GM12874 (cell line): ENCODE measurements around the gene SMARCAL1.

Experiments used
- TF ChIP-seq, protein P1 (sequence below): IDR thresholded peaks from 2 replicates; pipeline ENCODE4 v1.5.1; 2011; ENCODE audit warnings: low read depth, mild to moderate bottlenecking, control low read depth, low read length, moderate library complexity; ENCODE audit not compliant: insufficient read depth

The SMARCAL1 gene

DNA sequence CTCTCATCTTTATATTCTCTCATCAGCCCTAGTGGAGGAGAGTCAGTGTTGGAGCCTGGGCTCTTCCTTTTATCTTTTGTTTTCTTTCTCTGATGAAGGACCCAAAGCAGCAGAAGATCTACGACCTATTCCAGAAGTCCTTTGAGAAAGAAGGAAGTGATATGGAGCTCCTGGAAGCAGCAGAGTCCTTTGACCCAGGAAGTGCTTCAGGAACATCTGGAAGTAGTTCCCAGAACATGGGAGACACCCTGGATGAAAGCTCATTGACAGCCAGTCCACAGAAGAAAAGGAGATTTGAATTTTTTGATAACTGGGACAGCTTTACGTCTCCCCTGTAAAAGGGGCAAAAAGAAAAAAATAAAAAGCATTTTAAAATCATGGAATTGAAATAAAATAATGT, 70.4 kb downstream of the SMARCAL1 start:
- TF ChIP-seq, protein P1, sequence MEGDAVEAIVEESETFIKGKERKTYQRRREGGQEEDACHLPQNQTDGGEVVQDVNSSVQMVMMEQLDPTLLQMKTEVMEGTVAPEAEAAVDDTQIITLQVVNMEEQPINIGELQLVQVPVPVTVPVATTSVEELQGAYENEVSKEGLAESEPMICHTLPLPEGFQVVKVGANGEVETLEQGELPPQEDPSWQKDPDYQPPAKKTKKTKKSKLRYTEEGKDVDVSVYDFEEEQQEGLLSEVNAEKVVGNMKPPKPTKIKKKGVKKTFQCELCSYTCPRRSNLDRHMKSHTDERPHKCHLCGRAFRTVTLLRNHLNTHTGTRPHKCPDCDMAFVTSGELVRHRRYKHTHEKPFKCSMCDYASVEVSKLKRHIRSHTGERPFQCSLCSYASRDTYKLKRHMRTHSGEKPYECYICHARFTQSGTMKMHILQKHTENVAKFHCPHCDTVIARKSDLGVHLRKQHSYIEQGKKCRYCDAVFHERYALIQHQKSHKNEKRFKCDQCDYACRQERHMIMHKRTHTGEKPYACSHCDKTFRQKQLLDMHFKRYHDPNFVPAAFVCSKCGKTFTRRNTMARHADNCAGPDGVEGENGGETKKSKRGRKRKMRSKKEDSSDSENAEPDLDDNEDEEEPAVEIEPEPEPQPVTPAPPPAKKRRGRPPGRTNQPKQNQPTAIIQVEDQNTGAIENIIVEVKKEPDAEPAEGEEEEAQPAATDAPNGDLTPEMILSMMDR: no peak

DNA sequence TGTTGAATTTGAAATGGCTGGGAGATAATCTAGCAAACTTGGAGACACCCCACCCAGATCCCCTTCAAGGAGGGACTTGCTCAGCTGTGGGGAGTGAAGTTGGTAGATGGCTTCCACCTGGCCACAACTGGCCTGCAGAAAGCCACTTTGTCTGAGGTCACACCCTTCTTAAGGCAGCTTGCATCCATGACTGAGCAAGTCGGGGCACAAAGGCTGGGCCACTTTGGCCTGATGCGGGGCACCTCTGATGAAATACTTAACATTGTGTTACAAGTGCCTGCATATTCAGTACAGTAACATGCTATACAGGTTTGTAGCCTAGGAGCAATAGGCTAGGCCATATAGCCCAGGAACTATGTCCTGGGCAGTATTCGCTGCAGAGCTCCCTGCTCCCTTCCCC, 73.0 kb downstream of the SMARCAL1 start:
- TF ChIP-seq, protein P1: no peak

DNA sequence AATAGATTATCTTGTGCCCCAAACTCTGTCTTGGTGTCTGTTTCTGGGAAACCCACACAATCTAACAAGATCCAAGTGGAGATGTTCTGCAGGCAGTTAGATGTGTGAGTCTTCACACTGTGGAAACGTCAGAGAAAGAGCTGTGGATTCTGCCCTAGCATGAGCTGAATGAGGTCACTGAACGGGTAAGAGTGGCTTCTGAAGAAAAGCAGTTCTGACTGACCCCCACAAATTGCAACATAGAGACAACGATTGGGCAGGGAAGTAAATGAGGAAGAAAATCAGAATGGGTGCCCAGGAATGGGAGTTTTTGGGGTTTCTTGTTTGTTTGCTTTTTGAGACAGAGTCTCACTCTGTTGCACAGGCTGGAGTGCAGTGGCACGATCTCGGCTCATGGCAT, 73.5 kb downstream of the SMARCAL1 start:
- TF ChIP-seq, protein P1: no peak

DNA sequence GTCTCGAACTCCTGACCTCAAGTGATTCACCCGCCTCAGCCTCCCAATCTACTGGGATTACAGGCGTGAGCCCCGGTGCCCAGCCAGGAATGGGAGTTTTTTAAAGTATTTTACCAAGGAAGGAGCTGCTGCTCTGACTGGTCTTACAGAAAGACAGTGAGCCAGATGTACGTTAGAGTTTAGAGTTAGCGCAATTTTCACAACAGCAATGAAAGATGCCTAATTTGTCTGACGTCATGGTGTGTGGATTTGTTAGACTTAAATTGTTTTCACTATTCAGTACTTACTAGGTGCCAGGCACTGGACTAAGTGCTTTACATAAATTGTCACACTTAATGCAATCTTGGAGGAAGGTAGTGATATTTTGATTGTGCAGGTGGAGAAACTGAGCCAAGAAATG, 74.0 kb downstream of the SMARCAL1 start:
- TF ChIP-seq, protein P1: no peak

DNA sequence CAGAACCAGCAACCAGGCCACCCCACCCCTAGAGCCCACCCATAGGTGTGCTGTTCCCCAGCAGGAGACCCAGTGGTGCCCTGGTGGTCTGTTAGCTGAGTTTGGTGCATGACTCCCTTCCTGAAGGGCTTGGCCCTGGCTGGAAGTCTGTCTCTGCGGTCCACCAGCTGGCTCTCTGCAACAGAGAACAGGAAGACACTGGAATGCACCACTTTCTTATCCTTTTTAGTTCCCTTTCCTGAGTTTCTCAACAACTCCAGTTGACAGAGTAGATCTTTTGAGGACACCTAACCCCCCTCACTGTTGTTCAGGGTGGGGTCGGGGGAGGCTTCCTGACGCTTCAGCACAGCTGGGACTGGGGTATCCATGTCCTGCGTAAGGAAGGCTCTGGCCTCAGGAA, 74.4 kb downstream of the SMARCAL1 start:
- TF ChIP-seq, protein P1: no peak

DNA sequence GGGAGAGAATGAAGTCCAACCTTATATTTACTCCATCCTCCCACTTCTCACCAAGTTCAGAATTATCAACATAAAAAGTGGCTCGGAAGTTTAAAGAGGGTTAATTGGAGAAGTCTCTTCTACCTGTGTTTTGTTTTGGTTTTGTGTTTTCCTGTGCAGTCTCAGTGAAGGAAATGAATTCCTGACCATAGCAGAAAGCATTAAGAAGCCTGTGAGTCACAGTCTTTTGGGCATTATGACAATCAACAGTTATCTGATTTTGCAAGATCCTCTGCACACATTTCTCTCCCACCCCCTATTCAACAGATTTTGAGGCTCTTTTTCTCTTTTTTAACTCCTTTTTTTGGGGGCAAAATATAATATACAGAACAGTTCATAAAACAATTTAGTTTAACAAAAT, 77.8 kb downstream of the SMARCAL1 start:
- TF ChIP-seq, protein P1: no peak

DNA sequence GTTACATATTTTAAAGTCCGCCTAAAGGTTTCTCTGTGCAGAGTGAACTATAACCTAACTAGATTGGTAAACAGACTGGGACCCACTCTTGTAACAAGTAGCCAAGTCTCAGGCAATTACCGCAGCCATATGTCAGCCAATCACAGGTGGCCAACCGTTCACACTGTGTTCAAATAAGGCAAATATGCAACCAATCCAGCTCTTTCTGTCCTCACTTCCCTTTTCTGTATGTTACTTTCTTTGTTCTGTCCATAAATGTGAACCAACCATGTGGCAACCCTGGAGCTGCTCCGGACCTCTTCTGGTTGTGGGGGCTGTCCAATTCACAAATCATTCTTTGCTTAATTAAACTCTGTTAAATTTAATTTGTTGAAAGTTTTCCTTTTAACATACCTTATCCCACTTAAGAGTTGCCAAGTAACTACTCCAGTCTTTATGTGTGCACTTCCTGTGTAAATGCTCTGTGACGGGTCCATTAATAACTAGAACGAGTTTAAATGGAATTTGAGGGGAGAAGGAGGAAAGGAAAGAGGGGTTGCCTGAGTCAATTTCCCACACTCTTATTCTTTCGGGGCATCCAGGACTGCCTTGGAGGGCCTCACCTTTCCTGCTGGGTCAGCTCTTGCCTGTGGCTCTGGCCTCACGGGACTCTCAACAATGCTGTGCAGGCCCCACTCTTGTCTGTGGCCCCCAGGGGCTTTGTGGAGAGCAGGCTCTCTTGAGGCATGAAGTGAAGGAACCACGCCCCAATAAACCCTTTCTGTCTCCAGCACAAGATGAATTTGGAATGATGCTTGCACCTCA, 79.7 kb downstream of the SMARCAL1 start:
- TF ChIP-seq, protein P1: no peak
